Glutamatergic neuron (in vitro differentiated cells): ENCODE data around the gene CCAR1. TPM values are rescaled to one million over a fixed set of nuclear protein-coding genes. Genes with fewer than 3 reads are reported as not detected.
"Not testable (repeated sequence)": the region's sequence is repeated elsewhere in the genome, so short reads cannot be mapped to it uniquely, and the experiment has no call there.

ENCODE experiments used
- DNase-seq: peaks from one replicate; pipeline ENCODE4 v3.0.0; 2022
- H3K27ac Mint-ChIP-seq: one replicate; pipeline ENCODE4 v1.8.0; 2020; ENCODE audit warnings: mild to moderate bottlenecking, mixed read lengths, inconsistent platforms; ENCODE audit not compliant: unreplicated experiment
- H3K27me3 Mint-ChIP-seq: one replicate; pipeline ENCODE4 v1.8.0; 2020; ENCODE audit warnings: mild to moderate bottlenecking, moderate library complexity, mixed read lengths, inconsistent platforms; ENCODE audit not compliant: unreplicated experiment
- H3K36me3 Mint-ChIP-seq: one replicate; pipeline ENCODE4 v1.8.0; 2020; ENCODE audit warnings: mild to moderate bottlenecking, mixed read lengths, inconsistent platforms; ENCODE audit not compliant: unreplicated experiment
- H3K4me1 Mint-ChIP-seq: one replicate; pipeline ENCODE4 v1.8.0; 2020; ENCODE audit warnings: mild to moderate bottlenecking, low read depth, mixed read lengths, inconsistent platforms; ENCODE audit not compliant: unreplicated experiment
- H3K4me3 Mint-ChIP-seq: one replicate; pipeline ENCODE4 v1.8.0; 2020; ENCODE audit warnings: mild to moderate bottlenecking, mixed read lengths, inconsistent platforms; ENCODE audit not compliant: unreplicated experiment
- H3K9me3 Mint-ChIP-seq: one replicate; pipeline ENCODE4 v1.8.0; 2020; ENCODE audit warnings: mild to moderate bottlenecking, moderate library complexity, mixed read lengths, inconsistent platforms; ENCODE audit not compliant: unreplicated experiment
- CTCF ChIP-seq: fragments of 200-600 bp; sonication (generic); IDR thresholded peaks from one replicate; pipeline ENCODE4 v1.5.0; 2021; ENCODE audit not compliant: partially characterized antibody, unreplicated experiment
- total RNA-seq: library from RNA; stranded (reverse); fragmentation: NEBNext Ultra II Directional; extraction: Animal tissue kit (Norgen Biotek cat#: 25700); gene quantifications from one replicate; pipeline ENCODE4 v1.2.1, GENCODE V29; 2021; ENCODE audit not compliant: unreplicated experiment

Gene CCAR1
- total RNA-seq, 1 donor from 2014 or later, result 85.5 TPM

DNA sequence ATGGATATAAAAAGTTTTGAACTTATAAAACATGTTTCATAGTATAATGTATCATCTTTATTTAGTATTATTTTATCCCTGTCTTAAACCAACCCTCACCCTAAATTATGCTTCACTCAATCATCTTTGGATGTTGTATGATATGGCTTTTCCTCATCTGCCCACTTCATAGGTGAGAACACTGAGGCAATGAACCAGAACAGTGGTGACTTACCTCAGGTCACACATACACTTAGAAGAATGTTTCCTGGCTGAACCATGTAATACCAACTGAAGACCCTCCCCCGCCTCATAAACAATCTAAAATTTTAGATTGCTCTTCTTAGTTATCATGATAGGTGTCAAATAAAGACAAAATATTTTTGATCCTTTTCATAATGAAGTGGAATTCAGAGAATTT lies 83.7 kb downstream of the CCAR1 start:
- H3K36me3 Mint-ChIP-seq, result no peaks in the 10 kb centered on the region
- no peaks in the 10 kb centered on the region for H3K27me3 Mint-ChIP-seq
- no peak for TF ChIP-seq CTCF
- H3K4me3 Mint-ChIP-seq, result no peak overlapping the region
- H3K27ac Mint-ChIP-seq, result no peak overlapping the region
- no peaks in the 10 kb centered on the region for H3K9me3 Mint-ChIP-seq
- H3K4me1 Mint-ChIP-seq, result no peaks in the 10 kb centered on the region
- no peak for DNase-seq

DNA sequence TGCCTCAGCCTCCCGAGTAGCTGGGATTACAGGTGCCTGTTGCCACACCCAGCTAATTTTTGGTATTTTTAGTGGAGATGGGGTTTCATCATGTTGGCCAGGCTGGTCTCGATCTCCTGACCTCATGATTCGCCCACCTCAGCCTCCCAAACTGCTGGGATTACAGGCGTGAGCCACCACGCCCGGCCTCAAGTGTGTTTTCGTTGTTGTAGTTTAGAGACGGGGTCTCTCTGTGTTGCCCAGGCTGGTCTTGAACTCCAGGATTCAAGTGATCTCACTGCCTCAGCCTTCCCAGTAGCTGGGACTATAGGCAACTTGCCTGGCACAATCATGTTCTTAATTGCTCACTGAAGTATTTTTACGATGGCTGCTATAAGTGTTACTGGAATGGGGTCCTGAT lies 89.8 kb downstream of the CCAR1 start:
- DNase-seq, result not testable (repeated sequence)

DNA sequence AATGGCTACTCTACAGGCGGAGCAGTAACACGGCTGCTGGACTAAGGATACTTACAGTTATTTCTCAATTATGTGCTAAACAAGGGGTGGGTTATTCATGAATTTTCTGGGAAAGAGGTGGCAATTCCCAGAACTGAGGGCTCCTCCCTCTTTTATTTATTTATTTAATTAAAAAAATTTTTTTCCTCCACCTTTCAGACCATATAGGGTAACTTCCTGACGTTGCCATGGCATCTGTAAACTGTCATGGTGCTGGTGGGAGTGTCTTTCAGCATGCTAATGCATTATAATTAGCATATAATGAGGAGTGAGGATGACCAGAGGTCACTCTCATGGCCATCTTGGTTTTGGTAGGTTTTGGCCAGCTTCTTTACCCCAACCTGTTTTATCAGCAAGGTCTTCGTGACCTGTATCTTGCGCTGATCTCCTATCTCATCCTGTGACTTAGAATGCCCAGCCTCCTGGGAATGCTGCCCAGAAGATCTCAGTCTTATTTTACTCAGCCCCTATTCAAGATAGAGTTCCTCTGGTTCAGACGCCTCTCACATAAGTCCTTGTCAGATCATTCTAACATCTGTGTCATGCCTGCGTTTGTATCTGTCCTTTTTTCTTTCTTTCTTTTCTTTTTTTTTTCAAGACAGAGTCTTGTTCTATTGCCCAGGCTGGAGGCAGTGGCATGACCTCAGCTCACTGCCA lies 90.4 kb downstream of the CCAR1 start:
- no peak for TF ChIP-seq CTCF
- H3K4me3 Mint-ChIP-seq, result no peak overlapping the region
- no peaks in the 10 kb centered on the region for H3K4me1 Mint-ChIP-seq
- H3K36me3 Mint-ChIP-seq, result no peaks in the 10 kb centered on the region
- H3K27ac Mint-ChIP-seq, result no peak overlapping the region
- H3K9me3 Mint-ChIP-seq, result no peaks in the 10 kb centered on the region
- no peaks in the 10 kb centered on the region for H3K27me3 Mint-ChIP-seq
- no peak for DNase-seq

More for the DNA sequence above, 89.8 kb downstream of the CCAR1 start:
- not testable (repeated sequence) for H3K36me3 Mint-ChIP-seq, H3K4me1 Mint-ChIP-seq, H3K27me3 Mint-ChIP-seq, H3K27ac Mint-ChIP-seq, H3K4me3 Mint-ChIP-seq, H3K9me3 Mint-ChIP-seq

- H3K9me3 Mint-ChIP-seq, result no peaks in the 10 kb centered on the region
- H3K36me3 Mint-ChIP-seq, result no peaks in the 10 kb centered on the region
- no peak for DNase-seq
- no peak for TF ChIP-seq CTCF
- no peak overlapping the region for H3K27ac Mint-ChIP-seq
- no peak overlapping the region for H3K4me3 Mint-ChIP-seq
- no peaks in the 10 kb centered on the region for H3K27me3 Mint-ChIP-seq
- H3K4me1 Mint-ChIP-seq, result no peaks in the 10 kb centered on the region
These were observed 91.4 kb downstream of the CCAR1 start for GRCh38 chr10:68812420-68812819.

DNA sequence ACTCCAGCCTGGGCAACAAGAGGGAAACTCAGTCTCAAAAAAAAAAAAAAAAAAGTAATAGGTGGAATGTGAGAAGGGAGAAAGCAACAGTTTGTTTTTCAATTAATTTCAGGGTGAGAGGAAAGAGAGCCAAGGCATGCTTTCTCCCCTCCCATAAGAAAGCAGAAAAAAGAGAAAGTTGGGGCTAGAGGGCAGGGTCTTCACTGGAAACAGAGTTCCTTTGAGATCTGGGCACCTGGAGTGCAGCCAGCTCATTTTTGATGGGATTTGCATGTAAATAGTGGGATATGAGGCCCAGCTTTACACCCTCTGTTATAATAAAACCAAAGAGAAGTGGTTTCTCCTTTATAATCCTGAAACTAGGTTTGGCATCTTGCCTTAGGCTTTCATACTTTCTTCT lies 92.5 kb downstream of the CCAR1 start:
- no peaks in the 10 kb centered on the region for H3K27me3 Mint-ChIP-seq
- H3K9me3 Mint-ChIP-seq, result no peaks in the 10 kb centered on the region
- no peak overlapping the region for H3K27ac Mint-ChIP-seq
- H3K4me3 Mint-ChIP-seq, result no peak overlapping the region
- TF ChIP-seq CTCF, result no peak
- H3K36me3 Mint-ChIP-seq, result no peaks in the 10 kb centered on the region
- DNase-seq, result no peak
- H3K4me1 Mint-ChIP-seq, result no peaks in the 10 kb centered on the region
